HG02973 (cell line): ENCODE data around the gene LMF1.

Experiments used
- ATAC-seq: cut with Tn5 transposase; IDR thresholded peaks from one replicate; pipeline ENCODE4 v1.9.1; 2021; ENCODE audit warnings: moderate library complexity; ENCODE audit not compliant: unreplicated experiment

LMF1 gene

DNA sequence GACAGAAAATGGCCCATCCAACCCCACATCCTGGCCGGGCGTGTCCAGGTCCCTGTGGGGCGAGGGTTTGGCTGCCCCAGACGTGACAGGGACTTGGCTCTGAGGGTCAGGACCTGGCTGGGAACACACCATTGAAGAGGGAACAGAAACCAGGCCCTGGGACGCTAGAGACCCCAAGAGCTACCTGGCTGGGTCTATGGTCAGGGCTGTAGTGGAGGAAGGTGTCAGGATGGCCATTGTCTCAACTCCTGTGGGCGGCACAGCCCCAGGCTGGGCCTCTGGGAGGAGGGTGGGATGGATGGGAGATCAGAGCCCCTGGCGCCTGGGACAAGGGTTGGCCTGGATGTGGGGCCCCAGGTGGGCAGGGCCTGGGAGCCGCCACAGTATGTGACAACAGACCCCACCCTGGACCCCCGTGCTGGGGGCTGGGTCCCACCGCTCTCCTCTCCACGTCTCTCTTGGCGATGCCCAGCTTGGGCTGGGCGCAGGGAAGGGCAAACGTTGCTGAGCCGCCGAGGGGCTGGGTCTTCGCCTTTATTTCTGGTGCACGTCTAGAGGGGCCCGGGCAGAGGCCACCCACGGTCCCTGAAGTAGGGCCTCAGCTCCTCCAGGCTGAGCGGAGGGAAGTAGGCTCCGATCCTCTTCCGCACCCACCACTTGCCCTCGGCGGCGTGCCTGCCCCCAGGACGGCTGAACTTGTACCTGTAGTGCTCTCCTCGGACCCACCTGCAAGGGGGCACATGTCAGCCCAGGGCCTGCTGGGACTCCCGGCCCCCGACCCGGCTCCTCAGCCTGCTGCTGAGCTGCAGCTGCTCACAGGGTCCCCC, 116.6 kb downstream of the LMF1 start:
- ATAC-seq = no peak

DNA sequence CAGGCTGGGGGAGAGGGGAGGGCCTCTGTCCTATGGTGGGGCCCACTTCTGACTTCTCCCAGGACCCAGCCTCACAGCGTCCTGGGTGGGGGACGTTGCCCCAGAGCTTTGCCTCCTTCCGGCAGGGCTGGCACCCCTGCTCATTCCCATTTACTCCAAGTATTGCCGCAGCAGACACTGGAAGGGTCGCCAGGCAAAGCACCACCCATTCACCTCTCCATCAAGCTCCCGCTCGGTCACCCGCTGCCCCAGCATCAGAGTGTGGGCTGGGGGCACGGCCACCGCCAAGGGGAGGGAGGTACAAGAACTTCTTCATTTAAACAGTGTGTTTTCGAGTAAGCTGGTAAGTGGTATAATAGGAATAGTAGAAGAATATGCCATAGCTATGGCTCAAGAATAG, 117.5 kb downstream of the LMF1 start:
- ATAC-seq = no peak

DNA sequence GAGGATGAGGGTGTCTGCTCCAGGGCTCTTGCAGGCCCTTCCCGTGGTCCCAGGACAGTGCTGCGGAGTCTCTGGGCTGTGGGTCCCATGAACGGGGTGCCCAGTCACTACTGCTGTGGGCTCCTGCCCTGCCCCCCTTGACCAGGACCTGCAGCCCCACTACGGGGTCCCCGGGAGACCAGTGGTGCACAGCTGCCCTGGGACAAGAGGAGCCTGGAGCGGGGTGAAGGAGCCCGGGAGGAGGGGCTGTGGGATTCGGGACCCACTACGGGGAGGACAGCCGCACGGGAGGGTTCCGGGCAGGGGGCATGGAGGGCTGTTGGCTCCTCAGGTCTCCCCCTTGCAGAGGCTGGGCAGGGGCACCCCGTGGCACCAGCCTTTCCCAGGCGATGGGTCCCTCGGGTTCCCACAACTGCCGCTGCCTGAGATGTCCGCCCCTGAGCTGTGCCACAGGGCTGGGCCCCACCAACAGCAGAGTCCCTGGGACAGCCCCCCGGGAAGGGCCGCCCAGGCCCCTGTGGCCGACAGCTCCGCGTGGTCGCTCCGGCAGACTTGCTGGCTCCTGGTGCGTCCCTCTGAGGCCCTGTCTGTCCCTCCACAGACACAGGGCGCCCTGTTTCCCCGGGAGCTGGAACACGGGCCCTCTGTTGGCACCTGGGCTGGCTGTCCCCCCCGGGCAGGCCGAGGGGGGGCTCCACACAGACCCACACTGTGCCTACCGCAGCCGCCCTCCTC, 118.2 kb downstream of the LMF1 start:
- no peak for ATAC-seq

DNA sequence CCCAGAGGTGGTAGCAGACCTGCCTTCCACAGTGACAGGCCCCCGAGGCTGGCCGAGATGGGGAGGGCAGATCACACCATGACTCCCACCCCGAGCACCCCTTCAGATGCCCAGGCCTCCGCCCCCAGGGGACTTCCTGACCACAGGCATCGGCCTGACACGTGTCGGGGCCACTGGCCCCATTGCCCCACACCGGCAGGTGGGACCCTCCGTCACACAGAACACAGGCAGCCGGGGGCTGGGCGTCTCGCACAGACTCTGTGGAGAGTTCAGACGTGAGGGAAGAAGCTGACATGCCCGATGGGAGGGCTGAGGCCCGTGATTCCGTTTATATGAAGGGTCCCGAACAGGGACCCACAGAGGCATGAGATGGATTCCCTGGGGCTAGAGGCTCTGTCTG, 118.9 kb downstream of the LMF1 start:
- no peak for ATAC-seq

DNA sequence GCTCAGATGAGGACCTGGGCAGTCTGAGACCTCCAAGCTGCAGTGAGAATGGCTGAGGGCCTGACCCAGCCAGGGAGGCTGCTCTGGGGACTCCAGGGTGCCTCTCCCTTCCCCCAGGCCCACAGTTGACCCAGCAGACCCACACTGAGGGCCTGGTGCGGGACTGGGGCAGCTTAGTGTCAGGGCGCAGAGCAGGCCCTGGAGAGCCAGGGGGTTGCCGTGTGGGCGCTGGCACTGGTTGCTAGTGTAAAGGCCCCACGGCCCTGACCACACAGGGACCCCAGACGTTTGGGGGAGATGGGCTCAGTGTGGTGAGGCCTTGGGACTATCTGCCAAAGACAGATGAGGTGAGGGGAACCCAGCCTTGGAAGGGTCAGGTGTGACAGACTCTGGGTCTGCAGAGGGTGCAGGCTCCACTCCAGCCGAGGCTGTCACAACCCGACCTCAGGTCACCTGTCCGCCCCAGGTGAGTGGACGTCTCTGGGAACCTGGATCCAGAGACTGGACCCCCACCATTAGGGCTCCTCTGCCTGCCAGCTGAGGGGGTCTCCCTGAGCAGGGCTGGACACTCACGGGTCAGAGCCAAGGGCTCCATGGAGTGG, 119.5 kb downstream of the LMF1 start:
- no peak for ATAC-seq

DNA sequence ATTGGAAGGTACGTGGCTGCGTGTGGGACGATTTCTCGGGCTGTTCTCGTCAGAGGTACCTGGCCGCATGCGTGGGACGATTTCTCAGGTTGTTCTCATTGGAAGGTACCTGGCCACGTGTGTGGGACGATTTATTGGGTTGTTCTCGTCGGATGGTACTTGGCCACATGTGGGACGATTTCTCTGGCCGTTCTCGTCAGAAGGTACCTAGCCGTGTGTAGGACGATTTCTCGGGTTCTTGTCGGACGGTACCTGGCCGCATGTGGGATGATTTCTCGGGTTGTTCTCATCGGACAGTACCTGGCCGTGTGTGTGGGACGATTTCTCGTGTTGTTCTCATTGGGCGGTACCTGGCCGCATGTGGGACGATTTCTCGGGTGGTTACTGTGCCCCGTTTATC, 120.1 kb downstream of the LMF1 start:
- no peak for ATAC-seq

DNA sequence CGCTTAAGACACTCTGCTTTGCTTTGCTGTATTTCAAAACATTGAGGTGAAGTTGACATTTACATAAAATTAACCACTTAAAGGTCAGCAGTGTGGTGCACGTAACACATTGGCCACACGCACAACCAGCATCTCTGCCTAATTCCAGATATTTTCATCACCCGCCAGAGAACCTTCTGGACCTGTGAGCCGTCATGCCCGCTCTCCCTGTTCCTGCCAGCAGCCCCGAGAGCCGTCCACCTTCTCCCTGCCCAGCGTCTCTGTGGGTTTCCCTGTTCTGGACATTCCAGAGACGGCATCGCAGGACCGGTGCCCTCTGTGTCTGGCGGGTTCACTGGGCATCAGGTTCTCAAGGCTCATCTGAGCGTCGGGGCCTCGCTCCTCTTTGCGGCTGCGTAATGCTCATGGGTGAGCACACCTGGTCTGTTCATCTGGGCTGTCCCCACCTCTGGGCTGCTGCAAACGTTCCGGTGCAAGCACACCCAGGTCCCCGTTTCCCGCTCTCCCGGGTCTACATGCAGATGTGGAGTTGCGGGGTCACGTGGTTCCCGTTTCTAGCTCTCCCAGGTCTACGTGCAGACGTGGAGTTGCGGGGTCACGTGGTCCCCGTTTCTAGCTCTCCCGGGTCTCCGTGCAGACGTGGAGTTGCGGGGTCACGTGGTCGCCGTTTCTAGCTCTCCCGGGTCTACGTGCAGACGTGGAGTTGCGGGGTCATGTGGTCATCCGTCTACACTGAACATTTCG, 122.1 kb downstream of the LMF1 start:
- no peak for ATAC-seq

DNA sequence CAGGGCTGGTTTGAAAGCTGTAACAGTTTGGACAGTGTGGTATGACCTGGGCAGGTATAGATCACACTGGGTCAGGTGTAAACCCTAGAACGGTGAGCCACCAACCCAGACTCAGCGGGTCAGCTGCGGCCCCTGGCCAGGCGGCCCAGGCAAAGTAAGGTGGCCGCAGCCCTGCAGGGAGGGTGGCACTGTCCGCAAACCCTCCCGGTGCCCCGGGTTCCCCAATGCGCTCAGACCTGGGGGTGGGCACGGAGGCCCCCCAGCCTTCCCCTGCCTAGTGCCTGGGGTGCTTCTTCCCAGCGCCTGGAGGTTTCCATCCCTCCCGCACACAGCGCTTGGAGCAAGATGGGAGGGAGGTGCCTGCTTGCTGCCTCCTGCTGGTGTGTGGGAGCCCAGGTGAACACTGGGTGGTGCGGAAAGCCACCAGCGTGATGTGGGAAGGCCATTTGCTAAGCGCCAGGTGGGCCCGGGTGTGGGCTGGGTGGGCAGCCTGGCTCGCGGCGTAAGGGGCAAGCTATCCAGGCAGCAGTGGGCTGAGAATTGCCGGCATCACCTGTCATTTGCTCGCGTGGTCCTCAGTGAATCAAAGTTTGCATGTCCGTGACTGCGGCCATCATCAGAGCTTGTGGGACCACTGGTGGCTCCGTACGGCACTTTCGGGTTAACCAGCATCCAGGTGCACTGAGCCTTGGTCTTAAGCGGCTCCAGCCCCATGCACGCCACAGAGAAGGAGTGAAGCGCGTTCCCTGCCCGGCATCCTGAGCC, 122.9 kb downstream of the LMF1 start:
- ATAC-seq = no peak

DNA sequence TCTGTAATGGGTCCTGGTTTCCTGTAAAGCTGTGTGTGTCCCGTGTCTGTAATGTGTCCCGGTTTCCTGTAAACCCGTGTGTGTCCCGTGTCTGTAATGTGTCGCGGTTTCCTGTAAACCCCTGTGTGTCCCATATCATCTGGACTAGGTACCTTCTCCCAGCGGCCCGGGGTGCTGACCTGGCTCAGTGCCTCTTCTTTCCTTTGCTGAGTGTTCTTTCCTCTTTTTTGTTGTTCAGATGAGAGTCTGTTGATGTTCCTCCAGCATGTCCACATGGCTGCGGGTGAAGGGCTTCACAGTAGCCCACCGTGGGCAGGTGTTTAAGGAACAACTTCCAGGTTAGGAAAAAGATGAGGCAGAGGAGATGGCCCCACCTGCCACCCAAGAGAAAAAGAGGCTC, 123.6 kb downstream of the LMF1 start:
- ATAC-seq = no peak

DNA sequence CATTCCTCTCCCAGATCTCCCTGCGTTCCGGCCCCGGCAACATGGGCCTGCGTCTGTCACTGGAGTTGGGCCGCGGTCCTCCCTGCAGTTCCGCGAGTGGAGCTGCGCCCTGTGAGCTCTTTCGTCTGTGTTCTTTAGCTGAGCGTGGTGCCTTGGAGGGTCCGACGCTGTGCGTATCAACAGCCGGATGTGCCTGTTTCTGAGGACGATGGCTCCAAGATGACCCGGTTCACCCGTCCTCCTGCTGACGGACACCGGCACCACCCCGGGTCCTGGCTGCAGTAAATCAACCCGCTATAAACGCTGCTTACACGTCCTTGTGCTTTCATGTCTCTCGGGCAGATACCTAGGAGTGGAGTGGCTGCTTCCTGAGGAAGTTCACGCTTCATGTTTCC, 125.4 kb downstream of the LMF1 start:
- ATAC-seq = no peak

DNA sequence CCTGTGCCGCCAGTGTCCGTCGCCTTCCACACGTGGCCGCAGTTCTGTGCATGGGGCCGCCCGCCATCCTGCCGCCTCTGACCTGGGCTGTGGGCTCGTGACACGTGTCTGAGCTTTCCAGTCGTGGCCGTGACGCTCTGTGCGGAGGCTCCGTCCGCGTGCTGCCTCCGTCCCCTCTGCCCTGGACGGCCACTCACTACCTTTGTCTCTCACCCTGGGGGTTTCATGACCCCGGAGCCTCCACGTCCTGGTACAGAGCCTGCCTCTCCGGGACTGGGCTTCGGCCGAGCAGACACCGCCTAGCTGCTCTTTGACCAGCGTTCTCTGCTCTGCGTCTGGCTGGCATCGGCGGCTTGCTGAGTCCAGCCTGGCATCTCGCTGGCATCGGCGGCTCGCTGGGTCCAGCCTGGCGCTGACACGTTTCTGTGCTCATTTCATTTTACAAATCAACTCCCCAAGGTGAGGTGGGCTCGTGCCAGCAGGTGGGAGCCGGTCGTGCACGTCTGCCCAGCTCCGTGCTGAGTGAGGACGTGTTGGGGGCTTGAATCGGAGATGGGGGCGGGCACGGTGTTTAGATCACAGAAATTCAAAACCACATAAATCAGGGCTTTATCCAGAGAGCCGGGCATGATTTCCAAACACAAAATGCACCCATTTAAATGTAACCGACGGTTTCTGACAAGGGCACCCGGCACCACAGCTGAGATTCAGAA, 126.0 kb downstream of the LMF1 start:
- no peak for ATAC-seq

DNA sequence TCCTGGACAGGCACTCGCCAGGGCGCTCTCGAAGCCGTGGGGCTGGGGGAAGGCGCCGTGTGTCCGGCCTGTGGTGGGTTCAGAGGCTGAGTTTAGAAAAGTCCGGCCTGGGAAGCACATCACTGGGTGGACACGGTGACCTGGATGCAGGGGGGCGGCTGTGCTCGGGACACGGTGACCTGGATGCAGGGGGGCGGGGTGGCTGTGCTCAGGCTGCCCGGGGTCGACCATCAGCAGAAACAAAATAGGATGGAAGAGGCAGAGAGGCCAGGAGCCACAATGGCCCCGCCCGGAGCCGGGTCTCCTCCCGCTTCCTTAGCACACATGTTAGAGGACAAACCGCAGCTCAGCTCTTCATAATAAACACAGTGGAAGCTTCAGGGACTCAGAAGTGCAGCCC, 127.0 kb downstream of the LMF1 start:
- ATAC-seq = no peak

DNA sequence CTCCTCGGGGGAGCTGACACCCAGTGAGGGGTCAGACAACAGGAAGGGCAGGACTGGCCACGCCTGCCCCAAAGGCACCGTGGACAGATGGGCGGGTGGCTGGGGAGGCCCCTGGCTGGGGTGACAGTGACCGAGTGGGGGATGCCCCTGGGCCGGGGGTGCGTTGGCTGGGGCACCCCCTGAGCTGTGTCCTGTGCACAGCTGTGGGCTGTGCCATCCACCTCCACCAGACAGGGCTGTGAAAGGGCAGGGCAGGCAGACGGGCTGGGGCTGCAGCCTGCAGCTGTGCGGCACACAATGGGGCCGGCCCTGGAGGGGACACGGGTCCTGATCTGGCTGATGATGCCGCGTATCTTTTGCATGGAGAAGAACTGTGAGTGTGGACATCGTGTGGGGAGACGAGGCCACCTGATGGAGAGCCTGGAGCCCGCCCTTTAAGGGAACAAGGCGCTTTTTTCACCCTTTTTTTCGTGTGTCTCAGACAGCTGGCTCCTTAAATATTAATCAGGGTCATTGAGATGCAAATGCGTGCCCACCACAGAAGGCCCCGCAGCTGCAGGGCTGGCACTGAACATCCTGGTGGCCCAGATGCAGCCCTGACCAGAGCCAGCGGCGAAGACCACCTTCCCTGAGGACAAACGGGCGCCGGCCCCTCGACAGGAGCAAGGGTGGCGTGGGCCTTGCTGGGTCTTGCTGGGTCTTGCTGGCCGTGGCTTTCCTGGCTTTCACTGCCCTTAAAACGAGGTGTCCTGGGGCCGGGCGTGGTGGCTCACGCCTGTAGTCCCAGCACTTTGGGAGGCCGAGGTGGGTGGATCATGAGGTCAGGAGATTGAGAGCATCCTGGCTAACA, 127.8 kb downstream of the LMF1 start:
- no peak for ATAC-seq

DNA sequence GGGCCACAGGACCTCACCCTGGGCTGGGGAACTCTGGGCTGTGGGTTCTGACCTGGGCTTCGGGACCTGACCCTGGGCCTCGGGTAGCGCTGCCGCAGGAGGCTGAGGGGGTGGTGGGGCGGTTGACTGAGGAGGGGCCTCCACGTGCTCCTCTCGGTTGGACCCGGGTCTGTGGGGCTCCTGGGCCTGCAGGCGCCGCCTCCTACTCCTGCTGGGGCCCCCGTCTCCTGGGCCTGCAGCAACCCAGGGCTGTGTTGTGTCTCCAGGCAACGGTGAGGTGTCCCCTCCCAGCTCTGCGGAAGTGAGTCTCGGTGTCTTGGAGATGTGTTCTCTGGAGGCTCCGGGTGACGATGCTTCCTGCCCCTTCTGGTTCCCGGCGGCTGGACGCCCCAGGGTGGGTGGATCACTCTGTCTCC, 128.7 kb downstream of the LMF1 start:
- ATAC-seq = no peak

DNA sequence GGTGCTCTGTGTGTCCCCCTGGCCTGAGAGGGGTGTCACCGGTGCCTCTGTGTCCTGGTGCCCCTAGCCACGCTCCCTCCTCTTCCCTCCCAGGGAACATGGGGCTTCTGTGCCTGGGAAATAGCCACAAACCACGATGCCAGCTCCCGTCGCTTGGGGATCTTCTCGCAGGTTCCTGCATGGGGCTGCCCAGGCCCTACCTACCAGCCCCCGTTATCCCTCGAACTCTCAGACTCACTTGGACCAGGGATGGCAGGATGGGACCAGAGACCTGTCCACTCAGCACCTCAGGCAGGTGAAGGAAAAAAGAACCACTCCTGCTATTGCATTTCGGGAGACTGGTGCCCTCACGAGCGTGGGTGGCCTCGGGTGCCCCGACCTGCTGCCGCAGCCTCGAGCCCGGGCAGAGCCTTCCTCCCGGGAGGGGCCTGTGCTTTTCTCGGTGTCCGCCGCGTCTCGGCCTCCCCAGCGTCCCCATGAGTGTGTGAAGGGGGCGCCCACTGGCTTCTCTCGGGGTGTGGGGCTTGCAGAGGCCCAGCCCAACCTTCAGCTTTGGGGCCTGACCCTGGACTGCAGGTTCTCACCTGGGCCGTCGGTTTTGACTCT, 129.2 kb downstream of the LMF1 start:
- no peak for ATAC-seq

DNA sequence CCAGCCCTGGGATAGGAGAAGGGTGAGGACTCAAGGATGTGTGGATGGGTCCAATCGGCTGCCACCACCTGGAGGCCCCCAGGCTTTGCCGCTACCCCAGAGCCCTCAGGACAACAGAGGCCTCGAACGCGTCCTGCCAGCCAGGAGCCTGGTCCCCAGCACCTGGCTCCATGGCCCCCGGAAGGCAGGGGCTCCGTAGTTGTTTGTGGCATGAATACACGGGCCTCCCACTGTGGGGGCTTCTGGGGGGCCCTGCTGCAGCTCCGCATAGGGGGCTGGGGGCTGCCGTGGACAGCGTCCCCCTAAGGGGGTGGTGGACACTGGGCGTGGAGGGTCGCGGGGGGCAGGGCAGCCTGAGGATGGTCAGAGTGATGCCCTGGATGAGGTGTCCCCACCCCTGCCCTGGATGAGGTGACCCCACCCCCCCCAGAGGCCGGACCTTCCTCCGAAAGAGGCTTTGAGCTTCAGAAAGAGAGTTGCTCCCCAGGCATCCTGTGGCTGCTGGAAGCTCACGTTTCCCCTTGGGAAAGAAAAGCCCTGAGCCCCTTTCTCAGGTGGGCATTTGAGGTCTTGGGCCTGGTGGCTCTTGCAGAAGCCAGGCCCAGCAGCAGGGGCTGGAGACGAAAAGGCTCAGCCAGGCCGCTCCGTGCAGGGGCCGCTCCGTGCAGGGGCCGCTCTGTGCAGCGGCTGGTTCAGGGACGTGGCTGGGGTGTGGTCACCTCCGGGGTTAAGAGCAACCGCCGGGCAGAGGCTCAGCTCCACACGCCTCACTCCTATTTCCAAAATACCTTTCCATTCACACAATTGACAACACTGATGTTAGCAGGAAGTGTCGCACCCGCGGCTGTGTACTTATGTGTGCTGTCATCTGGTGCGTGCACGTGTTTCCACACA, 130.0 kb downstream of the LMF1 start:
- ATAC-seq = no peak

DNA sequence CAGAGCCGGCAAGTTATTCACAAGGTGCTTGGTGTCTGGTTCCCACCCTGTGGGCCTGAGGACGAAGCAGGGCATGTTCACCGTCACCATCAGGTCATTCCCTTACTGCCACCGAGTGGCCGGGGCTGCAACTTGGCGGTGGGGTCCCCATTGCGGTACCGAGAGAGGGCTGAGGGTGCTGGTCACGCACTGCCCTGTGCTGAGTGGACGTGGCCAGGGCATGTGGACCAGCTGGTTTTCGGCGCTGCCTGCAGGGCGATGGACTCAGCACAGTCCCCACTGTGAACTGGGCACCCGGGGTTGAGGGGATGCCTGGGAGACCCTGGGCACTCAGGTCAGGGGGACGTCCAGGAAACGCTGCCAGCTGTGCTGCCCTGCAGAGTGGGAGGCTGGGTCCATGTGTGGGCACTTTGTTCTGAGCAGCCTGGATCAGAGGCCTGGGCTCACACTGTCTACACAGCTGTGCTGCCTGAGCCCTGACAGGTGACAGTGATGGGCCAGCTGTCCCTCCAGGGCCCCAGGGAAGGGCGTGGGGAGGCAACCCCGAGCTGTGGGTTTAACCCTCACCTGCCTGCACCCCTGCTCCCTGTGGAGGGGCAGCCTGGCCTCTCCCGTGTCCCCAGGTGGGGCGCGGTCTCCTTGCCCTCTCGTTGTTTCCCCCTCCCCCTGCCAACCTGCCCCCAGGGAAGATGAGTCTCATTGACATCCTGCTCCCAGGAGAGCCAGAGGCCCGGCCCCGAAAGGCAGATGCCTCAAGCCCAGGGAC, 131.0 kb downstream of the LMF1 start:
- ATAC-seq = no peak
